GM10266 (cell line): Measurements from ENCODE around the gene FAM204A.

Experiments
- DNase-seq: peaks from one replicate; pipeline ENCODE4 v3.0.0; 2012; ENCODE audit errors: extremely low spot score
- CTCF ChIP-seq: IDR thresholded peaks from 2 replicates; pipeline ENCODE4 v1.5.1; 2012; ENCODE audit warnings: mild to moderate bottlenecking, low read depth; ENCODE audit not compliant: control insufficient read depth, insufficient read depth; ENCODE audit errors: missing control alignments

Gene FAM204A

GRCh38 chr10:118369641-118370205 lies 27.6 kb upstream of the FAM204A start:
- TF ChIP-seq CTCF, result no peak
- no peak for DNase-seq

- TF ChIP-seq CTCF, result no peak
- no peak for DNase-seq
Observed at GRCh38 chr10:118365702-118366101, 23.6 kb upstream of the FAM204A start.

DNA sequence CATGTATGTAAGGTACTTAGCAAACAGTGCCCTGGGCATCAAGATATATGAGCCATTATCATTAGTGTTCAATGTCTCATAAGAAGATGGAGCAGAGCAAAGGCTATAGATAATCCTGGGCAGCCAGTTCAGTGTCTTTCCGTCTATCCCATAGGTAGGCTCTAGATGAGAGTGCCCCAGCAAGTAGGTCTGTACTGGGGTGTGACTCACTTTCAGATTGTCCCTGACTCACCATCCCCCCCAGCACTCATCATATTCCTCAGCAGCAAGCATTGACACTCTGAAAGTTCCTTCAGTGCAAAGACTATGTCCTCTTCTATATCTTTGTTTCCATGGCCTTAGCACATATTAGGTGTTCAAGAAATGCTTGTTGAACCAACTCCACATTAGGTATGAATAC lies 20.0 kb upstream of the FAM204A start:
- DNase-seq, result no peak
- no peak for TF ChIP-seq CTCF

GRCh38 chr10:118358327-118358726 lies 16.2 kb upstream of the FAM204A start:
- TF ChIP-seq CTCF, result no peak
- no peak for DNase-seq

DNA sequence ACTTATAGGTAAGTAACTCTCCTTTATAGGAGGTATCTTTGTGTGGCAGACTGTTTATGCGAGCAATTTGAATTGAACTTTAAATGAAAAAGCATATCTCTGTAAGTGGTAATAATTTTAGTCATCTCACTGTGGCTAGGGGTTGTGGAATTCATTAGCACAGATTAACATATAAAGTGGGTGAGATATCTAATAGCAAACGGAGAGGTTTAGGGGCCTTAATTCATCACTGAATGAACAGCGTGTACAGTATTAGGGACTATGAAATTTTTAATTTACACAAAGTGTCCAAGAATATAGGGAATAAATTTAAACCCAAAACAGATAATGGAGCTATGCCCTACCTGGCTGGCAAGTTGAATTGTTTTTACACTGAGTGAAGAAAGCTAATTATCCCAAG lies 15.7 kb upstream of the FAM204A start:
- DNase-seq, result no peak
- TF ChIP-seq CTCF, result no peak

GRCh38 chr10:118356628-118357027 lies 14.5 kb upstream of the FAM204A start:
- TF ChIP-seq CTCF, result no peak
- DNase-seq, result no peak

GRCh38 chr10:118355234-118355633 lies 13.1 kb upstream of the FAM204A start:
- no peak for TF ChIP-seq CTCF
- DNase-seq, result no peak
